ENCODE results near the gene LRP8. TPM values are rescaled to one million over a fixed set of nuclear protein-coding genes. Genes with fewer than 3 reads are reported as not detected.

LRP8 gene
- total and polyA plus RNA-seq, 9 of the 15 experiments (the other 6 are each of a cell fraction or from before 2014, with no cell fraction given), result 7.1 to 56.1 (median 31.3) TPM

DNA sequence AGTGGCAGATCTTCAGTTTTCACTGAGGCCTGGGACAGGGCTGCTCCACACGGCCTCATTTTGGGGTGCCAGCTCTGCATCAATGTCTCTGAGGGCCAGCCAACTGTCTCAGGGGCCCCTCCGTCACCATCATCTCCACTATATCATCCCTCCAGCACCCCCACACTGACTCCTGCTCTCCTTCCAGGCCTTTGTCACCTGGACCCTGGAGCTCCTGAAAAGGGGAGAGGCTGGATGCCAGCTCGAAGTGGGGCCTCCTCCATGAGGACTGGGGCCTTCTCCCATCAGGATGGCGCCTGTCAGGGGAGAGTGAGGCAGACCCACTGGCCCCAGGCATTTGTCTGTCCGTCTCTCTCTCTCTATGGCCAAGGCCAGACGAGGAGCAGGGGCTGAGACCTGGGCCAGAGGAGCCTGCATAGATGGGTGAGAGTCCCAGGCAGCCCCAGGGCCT is 44.7 kb upstream of the LRP8 start:
- ChIA-PET CTCF (ENCODE audit: low intra/inter-chr PET ratio) (no interaction called here), POLR2A (interaction anchor here (1.7 kb wide), 1 partner anchor 12 kb away, joined by 3 read pairs; no protein-coding TSS in a partner anchor)
- TF ChIP-seq SMAD2 (IDR thresholded peaks at IDR 0.05; ENCODE audit: low read depth, low read length) (no peak), STAT5B (CRISPR knock-in tag; IDR thresholded peaks at IDR 0.05) (no peak), BCL6 (CRISPR knock-in tag; IDR thresholded peaks at IDR 0.05) (no peak), ZNF431 (CRISPR knock-in tag; IDR thresholded peaks at IDR 0.05) (no peak), ZEB2 (IDR thresholded peaks at IDR 0.05) (no peak), CXXC5 (CRISPR knock-in tag; IDR thresholded peaks at IDR 0.05) (no peak), FUS (optimal IDR thresholded peaks at IDR 0.05; ENCODE audit: low read depth, low read length) (no peak), ZNF174 (CRISPR knock-in tag; IDR thresholded peaks at IDR 0.05) (no peak), ZNF512 (tag; IDR thresholded peaks at IDR 0.05) (no peak), ZNF780A (CRISPR knock-in tag; IDR thresholded peaks at IDR 0.05) (no peak), HES1 (IDR thresholded peaks at IDR 0.05; ENCODE audit: low read depth) (no peak), ZNF143 (CRISPR knock-in tag; IDR thresholded peaks at IDR 0.05) (no peak), SMARCA4 (IDR thresholded peaks at IDR 0.05) (no peak), RAD21 (CRISPR knock-in tag; conservative IDR thresholded peaks at IDR 0.05 in 1 of 2, IDR thresholded peaks at IDR 0.05 in 1 of 2) (no peak)
- TF ChIP-seq, protein P1, sequence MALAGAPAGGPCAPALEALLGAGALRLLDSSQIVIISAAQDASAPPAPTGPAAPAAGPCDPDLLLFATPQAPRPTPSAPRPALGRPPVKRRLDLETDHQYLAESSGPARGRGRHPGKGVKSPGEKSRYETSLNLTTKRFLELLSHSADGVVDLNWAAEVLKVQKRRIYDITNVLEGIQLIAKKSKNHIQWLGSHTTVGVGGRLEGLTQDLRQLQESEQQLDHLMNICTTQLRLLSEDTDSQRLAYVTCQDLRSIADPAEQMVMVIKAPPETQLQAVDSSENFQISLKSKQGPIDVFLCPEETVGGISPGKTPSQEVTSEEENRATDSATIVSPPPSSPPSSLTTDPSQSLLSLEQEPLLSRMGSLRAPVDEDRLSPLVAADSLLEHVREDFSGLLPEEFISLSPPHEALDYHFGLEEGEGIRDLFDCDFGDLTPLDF (CRISPR knock-in tag; IDR thresholded peaks at IDR 0.05), result no peak
- no peak overlapping the region for H3K9ac ChIP-seq (ENCODE audit: insufficient read depth in 1 of 2, low read depth in 2 of 2, low read length in 2 of 2)
- no peaks in the 10 kb centered on the region for H3K79me2 ChIP-seq (ENCODE audit: control insufficient read depth, insufficient read depth, low read length)
- no peak overlapping the region for H3K27ac ChIP-seq (ENCODE audit: extremely low read depth, low read depth, low read length)
- intact Hi-C loops (cut with micrococcal nuclease) (no loop called here), in situ Hi-C loops (cut with MboI) (no loop called here)
- no peak overlapping the region for H2AFZ ChIP-seq (ENCODE audit: low read depth, low read length)
- FAIRE-seq (no peak), DNase-seq (ENCODE audit: extremely low read depth in 1 of 4, low spot score in 3 of 4) (no peak), ATAC-seq (no peak)
- H3K36me3 ChIP-seq (ENCODE audit: control insufficient read depth, insufficient read depth, low read length), result no peaks in the 10 kb centered on the region
- 19% methylated on average over 6 of the region's 6 CpGs for WGBS (ENCODE audit: insufficient coverage, low coverage, missing lambda C conversion rate)
- no TSS peak for BruUV-seq (replicated peaks)
- H3K4me2 ChIP-seq (ENCODE audit: insufficient read depth, low read length), result no peak overlapping the region
- no peaks in the 10 kb centered on the region for H3K9me3 ChIP-seq (replicated peaks; ENCODE audit: control insufficient read depth, insufficient read depth, low read depth, low read length)
- no peak overlapping the region for H3K4me3 ChIP-seq
- peaks cover 10 to 34% of the 10 kb centered on the region in 2 experiments for H3K4me1 ChIP-seq (replicated peaks in 1 of 2; ENCODE audit: control insufficient read depth in 2 of 2, insufficient read depth in 2 of 2, low read length in 2 of 2)
- peaks cover 3% of the 10 kb centered on the region for H3K9me1 ChIP-seq (ENCODE audit: control insufficient read depth, insufficient read depth, low read length)
- H3K27me3 ChIP-seq (ENCODE audit: control insufficient read depth in 2 of 2, insufficient read depth in 2 of 2, low read length in 2 of 2), result peaks cover 30 to 63% of the 10 kb centered on the region in 2 experiments; a peak in 4 of 5 replicates
- peaks cover 4% of the 10 kb centered on the region for H4K20me1 ChIP-seq (replicated peaks; ENCODE audit: control insufficient read depth, insufficient read depth, low read length)

All from K562 (cell line).